Left kidney (tissue), 2 donors: ENCODE measurements around the gene EEF2K. TPM values are rescaled to one million over a fixed set of nuclear protein-coding genes. Genes with fewer than 3 reads are reported as not detected.

ENCODE experiments used
- DNase-seq: peaks from one replicate; pipeline ENCODE4 v3.0.0-alpha.2; 2013
- polyA plus RNA-seq: library from polyadenylated mRNA; unstranded; fragments of 120-200 nt; gene quantifications from one replicate; pipeline ENCODE4 v1.2.1, GENCODE V29; 2013; ENCODE audit not compliant: insufficient read length

EEF2K gene
- polyA plus RNA-seq, 1 donor = 13.2 TPM

DNA sequence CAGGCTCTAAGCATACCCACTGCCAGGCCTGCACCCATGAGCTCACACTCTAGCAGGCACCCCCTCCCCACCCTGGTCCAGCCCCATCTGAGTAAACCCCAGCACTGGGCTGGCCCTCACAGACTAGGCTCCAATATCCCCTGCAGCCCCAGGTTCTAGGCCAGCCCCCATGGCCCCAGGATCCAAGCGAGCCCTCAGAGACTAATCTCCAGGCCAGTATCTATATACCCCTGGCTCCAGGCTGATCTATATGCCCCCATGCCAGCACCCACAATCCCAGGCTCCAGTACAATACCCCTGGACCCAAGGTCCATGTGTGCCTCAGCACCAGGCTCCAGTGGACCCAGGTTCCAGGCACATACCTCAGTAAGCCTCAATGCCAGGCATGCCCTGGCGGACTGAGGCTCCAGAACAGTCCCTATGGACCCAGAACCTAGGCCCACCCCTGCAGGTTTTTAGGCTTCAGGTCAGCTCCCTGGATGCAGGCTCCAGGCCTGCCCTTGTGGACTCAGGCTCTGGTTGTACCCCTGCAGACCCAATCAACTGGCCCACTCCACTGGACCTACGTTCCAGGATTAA, 129.7 kb downstream of the EEF2K start:
- DNase-seq = no peak

DNA sequence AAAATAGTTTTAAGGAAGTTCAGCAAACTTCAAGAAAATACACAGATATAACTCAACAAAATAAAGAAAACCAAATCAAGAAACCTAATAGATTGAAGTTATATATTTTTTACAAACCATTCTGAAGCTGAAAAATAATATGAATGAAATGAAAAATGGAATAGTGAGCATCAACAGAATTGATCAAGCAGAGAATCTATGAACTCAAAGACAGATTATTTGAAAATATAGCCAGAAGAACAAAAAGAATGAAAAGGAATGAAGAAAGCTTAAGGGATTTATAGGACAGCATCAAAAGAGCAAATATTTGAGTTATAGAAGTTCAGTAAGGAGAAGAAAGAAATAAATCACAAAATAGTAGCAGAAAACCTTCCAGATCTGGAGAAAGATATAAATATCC, 130.5 kb downstream of the EEF2K start:
- no peak for DNase-seq

- DNase-seq = no peak
Observed at GRCh38 chr16:22337045-22337444, 131.0 kb downstream of the EEF2K start.

DNA sequence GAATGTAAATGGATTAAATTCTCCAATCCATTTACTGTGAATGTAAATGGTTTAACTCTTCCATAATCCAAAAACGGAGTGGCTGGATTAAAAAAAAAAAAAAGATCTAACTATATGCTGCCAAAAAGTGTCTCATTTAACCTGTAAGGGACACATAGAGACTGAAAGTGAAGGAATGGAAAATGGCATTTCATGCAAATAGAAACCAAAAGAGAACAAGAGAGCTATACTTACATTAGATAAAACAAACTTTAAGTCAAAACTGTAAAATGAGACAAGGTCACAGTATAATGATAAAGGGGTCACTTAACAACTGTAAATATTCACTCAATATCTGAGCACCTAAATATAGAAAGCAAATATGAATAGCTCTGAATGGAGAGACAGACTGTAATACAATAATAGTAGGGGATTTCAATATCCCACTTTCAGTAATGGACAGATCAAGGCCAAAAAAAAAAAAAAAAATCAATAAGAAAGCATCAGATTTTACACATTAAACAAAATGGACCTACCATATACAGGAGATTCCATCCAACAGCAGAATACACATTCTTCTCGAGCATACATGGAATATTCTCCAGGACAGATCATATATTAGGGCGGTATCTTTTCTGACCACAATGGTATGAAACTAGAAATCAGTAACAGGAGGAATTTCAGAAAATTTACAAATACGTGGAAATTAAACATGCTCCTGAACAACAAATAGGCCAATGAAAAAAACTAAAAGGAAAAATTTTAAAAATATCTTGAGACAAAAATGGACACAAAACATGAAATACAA, 132.0 kb downstream of the EEF2K start:
- no peak for DNase-seq

Other genes with a start within 250 kb of the EEF2K start
- gene PDZD9, start 205.2 kb upstream of the EEF2K start, polyA plus RNA-seq = 0.68 TPM
- 24.5 TPM for gene MOSMO, start 198.2 kb upstream of the EEF2K start, polyA plus RNA-seq
- gene VWA3A, start 113.7 kb upstream of the EEF2K start, polyA plus RNA-seq = 4.1 TPM
- gene SDR42E2, start 43.8 kb upstream of the EEF2K start, polyA plus RNA-seq = 0.22 TPM
- gene POLR3E, start 91.1 kb downstream of the EEF2K start, polyA plus RNA-seq = 68.7 TPM
- 33.5 TPM for gene CDR2, start 168.3 kb downstream of the EEF2K start, polyA plus RNA-seq